Measurements from ENCODE around the gene MCM6.
"Not testable (repeated sequence)": the region's sequence is repeated elsewhere in the genome, so short reads cannot be mapped to it uniquely, and the experiment has no call there.

GRCh38 chr2:135807874-135808273 is 68.4 kb downstream of the MCM6 start:
- TF ChIP-seq CTCF, POLR2A (IDR thresholded peaks at IDR 0.05): not testable (repeated sequence)
